T-cell (primary cell): Measurements from ENCODE around the gene RB1. TPM values are rescaled to one million over a fixed set of nuclear protein-coding genes. Genes with fewer than 3 reads are reported as not detected.
"Not testable (repeated sequence)": the region's sequence is repeated elsewhere in the genome, so short reads cannot be mapped to it uniquely, and the experiment has no call there.

ENCODE experiments used
- ATAC-seq, 4 experiments: fragments of 200-7000 bp in 3 of 4; fragments of 150-1000 bp in 1 of 4; cut with Tn5 transposase; replicated peaks in 1 of 4; 1 replicate in 3 of 4; 2 replicates in 1 of 4; pipeline ENCODE4 v1.10.0; 2021; ENCODE audit warnings: moderate library complexity in 3 of 4, mild to moderate bottlenecking in 2 of 4, moderate number of reproducible peaks in 1 of 4
- CTCF ChIA-PET, 2 donors: fragments of 300-600 bp; sonication (Branson Sonifier 250); formaldehyde crosslinking; loops; one replicate each; lab custom pipeline; 2022; ENCODE audit warnings: antibody characterized with exemption in 2 of 2; lab: Charles Lee
- POLR2A ChIA-PET, 2 donors: fragments of 300-600 bp; sonication (Branson Sonifier 250); formaldehyde crosslinking; loops; one replicate each; lab custom pipeline; 2022; ENCODE audit warnings: antibody characterized with exemption in 2 of 2; lab: Charles Lee
- DNase-seq, 35 experiments: peaks; one replicate each; pipeline versions ENCODE4 v3.0.0 to v3.0.0-alpha.2; 2013 to 2023
- H3K27ac ChIP-seq: one replicate; pipeline ENCODE4 v1.5.1; 2013; ENCODE audit warnings: low read length
- H3K27me3 ChIP-seq, 2 experiments: replicated peaks in 1 of 2; 1 replicate in 1 of 2; 2 replicates in 1 of 2; pipeline versions ENCODE4 v1.6.1 to v1.7.0; 2013; ENCODE audit warnings: low read length in 1 of 2, mixed read lengths in 1 of 2; ENCODE audit not compliant: control insufficient read depth in 2 of 2, insufficient read depth in 2 of 2; ENCODE audit errors: extremely low read depth in 1 of 2
- H3K36me3 ChIP-seq, 2 donors: 1 replicate in 1 of 2; 2 replicates in 1 of 2; pipeline versions ENCODE4 v1.6.1 to v1.7.0; 2013; ENCODE audit warnings: low read length in 1 of 2; ENCODE audit not compliant: control insufficient read depth in 2 of 2, insufficient read depth in 1 of 2; ENCODE audit errors: extremely low read depth in 1 of 2
- H3K4me1 ChIP-seq, 2 experiments: 1 replicate in 1 of 2; 2 replicates in 1 of 2; pipeline versions ENCODE4 v1.6.1 to v1.7.0; 2013; ENCODE audit warnings: low read length in 2 of 2, mixed read lengths in 1 of 2; ENCODE audit not compliant: insufficient read depth in 2 of 2, control insufficient read depth in 1 of 2; ENCODE audit errors: extremely low read depth in 1 of 2
- H3K4me3 ChIP-seq, 2 donors: 1 replicate in 1 of 2; 2 replicates in 1 of 2; pipeline versions ENCODE4 v1.5.1 to v1.7.0; 2013; ENCODE audit warnings: mild to moderate bottlenecking in 2 of 2, low read length in 1 of 2, moderate library complexity in 1 of 2; ENCODE audit not compliant: control insufficient read depth in 1 of 2; ENCODE audit errors: extremely low read depth in 1 of 2
- H3K9me3 ChIP-seq: 2 replicates; pipeline ENCODE4 v1.7.0; 2013
- H3K27ac Mint-ChIP-seq, 2 donors: one replicate each; pipeline ENCODE4 v1.8.0; 2020 to 2021; ENCODE audit warnings: mild to moderate bottlenecking in 2 of 2, mixed read lengths in 2 of 2
- H3K27me3 Mint-ChIP-seq, 2 donors: one replicate each; pipeline ENCODE4 v1.8.0; 2021 to 2022; ENCODE audit warnings: mixed read lengths in 2 of 2
- H3K36me3 Mint-ChIP-seq: one replicate; pipeline ENCODE4 v1.8.0; 2021; ENCODE audit warnings: mixed read lengths
- H3K4me1 Mint-ChIP-seq, 3 donors: one replicate each; pipeline ENCODE4 v1.8.0; 2020 to 2022; ENCODE audit warnings: mixed read lengths in 3 of 3, mild to moderate bottlenecking in 1 of 3
- H3K4me3 Mint-ChIP-seq, 3 donors: one replicate each; pipeline ENCODE4 v1.8.0; 2020 to 2022; ENCODE audit warnings: mild to moderate bottlenecking in 3 of 3, mixed read lengths in 3 of 3, moderate library complexity in 3 of 3
- H3K9me3 Mint-ChIP-seq, 3 donors: one replicate each; pipeline ENCODE4 v1.8.0; 2020 to 2022; ENCODE audit warnings: mixed read lengths in 3 of 3
- WGBS: methylation state at CpG from one replicate; pipeline ENCODE4 v1.1.5; 2013; ENCODE audit warnings: missing lambda C conversion rate; ENCODE audit not compliant: insufficient coverage; 5-methylcytosine and 5-hydroxymethylcytosine counted together
- total RNA-seq, 35 experiments: library from RNA in 6 of 35; stranded (reverse) in 6 of 35; fragments of 120-200 nt in 1 of 35; gene quantifications; one replicate each; pipeline versions ENCODE4 v1.2.1 to v1.2.4 and lab custom pipeline; 2013 to 2026

The RB1 gene
- total RNA-seq, 5 donors from 2014 or later (not counting 1 experiment from before 2014, with no cell fraction given): 17.8 to 26.6 (median 24.0) TPM

DNA sequence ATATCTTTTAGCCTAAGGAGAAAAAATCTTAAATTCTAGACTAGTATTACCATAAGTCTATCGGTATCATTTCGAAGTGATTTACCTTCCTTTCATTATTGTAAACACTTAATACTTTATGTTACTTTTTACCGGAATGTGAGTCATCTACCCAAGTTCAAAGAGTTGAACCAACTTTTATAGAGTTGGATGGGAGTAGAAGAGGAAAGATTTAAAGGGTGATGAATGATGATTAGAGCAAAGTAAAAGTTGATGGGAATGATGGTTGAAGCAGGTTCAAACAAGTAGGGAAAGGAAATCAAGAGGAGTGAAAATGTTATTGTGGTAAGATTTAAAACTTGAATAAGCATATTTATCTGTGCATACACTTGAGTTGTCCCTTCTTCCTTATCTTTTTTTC, 120.7 kb downstream of the RB1 start:
- peaks cover 10% of the 10 kb centered on the region for H3K36me3 Mint-ChIP-seq
- H3K4me3 Mint-ChIP-seq: no peak overlapping the region
- no peaks in the 10 kb centered on the region for H3K27me3 ChIP-seq
- ATAC-seq (no peak), DNase-seq (no peak)
- H3K4me1 Mint-ChIP-seq: peaks cover 6 to 10% (median 7%) of the 10 kb centered on the region in 3 donors
- no peak overlapping the region for H3K27ac ChIP-seq
- no peaks in the 10 kb centered on the region for H3K36me3 ChIP-seq
- no peak overlapping the region for H3K27ac Mint-ChIP-seq
- no CpG with 5 or more reads among the region's 3 CpGs for WGBS
- ChIA-PET CTCF (no interaction called here), POLR2A (interaction anchor here in 1 of 2 donors (0.7 kb wide), 1 partner anchor 85 kb away, joined by 3 read pairs; no protein-coding TSS in a partner anchor)
- peaks cover 0 to 2% of the 10 kb centered on the region in 2 experiments for H3K4me1 ChIP-seq
- peaks cover 6 to 12% (median 9%) of the 10 kb centered on the region in 3 donors for H3K9me3 Mint-ChIP-seq
- no peak overlapping the region for H3K4me3 ChIP-seq
- no peaks in the 10 kb centered on the region for H3K27me3 Mint-ChIP-seq
- H3K9me3 ChIP-seq: no peaks in the 10 kb centered on the region

DNA sequence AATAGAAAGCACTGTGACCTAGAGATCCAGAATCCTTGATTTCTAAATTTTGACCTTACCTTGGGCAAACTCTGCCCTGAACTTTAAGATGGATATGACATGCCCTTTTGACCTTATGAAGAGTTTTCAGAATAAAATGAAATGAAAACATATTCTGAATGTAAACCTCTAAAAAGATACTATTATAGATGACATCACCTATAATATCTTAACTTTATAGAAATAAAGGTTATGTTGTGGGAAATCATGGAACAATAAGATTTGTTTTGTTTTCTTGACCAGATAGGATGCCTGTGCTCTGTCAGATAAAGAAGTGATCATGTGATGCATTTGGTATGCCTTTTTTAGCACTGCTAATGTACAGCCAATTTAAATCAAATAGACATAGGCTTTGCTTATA, 122.5 kb downstream of the RB1 start:
- H3K4me3 Mint-ChIP-seq: no peak overlapping the region
- no peak for DNase-seq
- peaks cover 2 to 3% of the 10 kb centered on the region in 2 experiments for H3K4me1 ChIP-seq
- ChIA-PET POLR2A (interaction anchor here in 1 of 2 donors (1.3 kb wide), 1 partner anchor 11 kb away, joined by 5 read pairs; no protein-coding TSS in a partner anchor), CTCF (no interaction called here)
- H3K9me3 ChIP-seq: no peaks in the 10 kb centered on the region
- no peaks in the 10 kb centered on the region for H3K36me3 ChIP-seq
- H3K27ac ChIP-seq: no peak overlapping the region
- H3K27me3 Mint-ChIP-seq: no peaks in the 10 kb centered on the region
- ATAC-seq: no peak
- no peaks in the 10 kb centered on the region for H3K27me3 ChIP-seq
- peak overlapping the region in 1 of 2 donors; percentile 69 for H3K27ac Mint-ChIP-seq
- H3K4me1 Mint-ChIP-seq: peaks cover 20 to 22% (median 20%) of the 10 kb centered on the region in 3 donors
- peaks cover 3 to 8% (median 4%) of the 10 kb centered on the region in 3 donors for H3K9me3 Mint-ChIP-seq
- H3K4me3 ChIP-seq: no peak overlapping the region
- peaks cover 5% of the 10 kb centered on the region for H3K36me3 Mint-ChIP-seq

DNA sequence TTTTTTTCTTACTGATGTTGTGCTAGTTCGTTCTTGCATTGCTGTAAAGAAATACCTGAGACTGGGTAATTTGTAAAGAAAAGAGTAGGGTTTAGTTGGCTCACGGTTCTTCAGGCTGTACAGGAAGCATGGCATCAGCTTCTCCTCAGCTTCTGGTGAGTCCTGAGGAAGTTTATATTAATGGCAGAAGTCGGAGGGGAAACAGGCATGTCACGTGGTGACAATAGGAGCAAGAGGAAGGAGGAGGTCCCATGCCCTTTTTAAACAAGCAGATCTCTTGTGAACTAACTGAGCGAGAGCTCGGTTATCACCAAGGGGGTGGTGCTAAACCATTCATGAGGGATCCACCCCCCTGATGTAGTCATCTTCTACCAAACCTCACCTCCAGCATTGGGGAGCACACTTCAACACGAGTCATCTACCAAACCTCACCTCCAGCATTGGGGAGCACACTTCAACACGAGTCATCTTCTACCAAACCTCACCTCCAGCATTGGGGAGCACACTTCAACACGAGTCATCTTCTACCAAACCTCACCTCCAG, 123.3 kb downstream of the RB1 start:
- H3K9me3 ChIP-seq, H3K36me3 ChIP-seq, H3K4me1 ChIP-seq, DNase-seq, H3K36me3 Mint-ChIP-seq, H3K4me3 Mint-ChIP-seq, POLR2A ChIA-PET, H3K9me3 Mint-ChIP-seq, H3K27me3 ChIP-seq, ATAC-seq, CTCF ChIA-PET, H3K4me3 ChIP-seq, H3K27me3 Mint-ChIP-seq, H3K27ac ChIP-seq: not testable (repeated sequence)
- H3K4me1 Mint-ChIP-seq: peaks cover 27 to 29% (median 27%) of the 10 kb centered on the region in 3 donors
- 90% methylated on average over 2 of the region's 9 CpGs for WGBS
- peak overlapping the region; percentile 65 to 69 for H3K27ac Mint-ChIP-seq

DNA sequence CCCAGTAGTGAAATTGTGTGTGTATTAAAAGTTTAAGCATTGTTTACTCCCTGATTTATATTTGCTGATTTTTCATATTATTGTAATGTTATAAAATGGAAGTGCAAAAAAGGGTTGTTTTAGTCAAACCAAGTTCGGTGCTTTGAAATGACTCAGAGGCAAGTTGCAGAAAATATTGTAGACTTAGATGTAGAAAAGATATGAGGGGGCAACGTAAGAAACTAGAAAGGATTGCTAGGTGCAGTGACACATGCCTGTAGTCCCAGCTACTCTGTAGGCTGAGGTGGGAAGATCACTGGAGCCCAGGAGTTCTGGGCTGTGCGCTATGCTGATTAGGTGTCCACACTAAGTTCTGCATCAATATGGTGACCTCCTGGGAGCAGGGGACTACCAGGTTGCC, 125.5 kb downstream of the RB1 start:
- H3K4me3 Mint-ChIP-seq: no peak overlapping the region

DNA sequence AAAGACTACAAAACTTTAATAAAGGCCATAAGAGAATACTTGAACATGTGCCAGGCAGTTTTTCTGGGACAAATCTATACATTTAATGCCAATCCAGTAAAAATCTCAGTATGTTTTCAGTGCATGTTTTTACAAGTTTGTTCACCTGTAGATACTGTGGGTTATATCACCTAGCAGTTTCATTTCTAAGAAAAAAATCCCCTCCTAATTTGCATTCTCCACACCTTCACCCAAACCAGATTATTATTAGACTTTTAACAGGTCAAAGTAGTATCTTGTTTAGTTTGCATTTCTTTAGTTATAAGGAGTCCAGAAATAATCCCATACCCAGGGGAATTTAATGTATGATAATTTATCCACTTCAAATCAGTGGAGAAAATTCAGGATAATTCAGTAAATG, 126.3 kb downstream of the RB1 start:
- H3K27ac Mint-ChIP-seq: peak overlapping the region in 1 of 2 donors; percentile 70
- no peaks in the 10 kb centered on the region for H3K27me3 ChIP-seq
- peaks cover 3 to 15% of the 10 kb centered on the region in 2 experiments for H3K4me1 ChIP-seq
- ChIA-PET CTCF (interaction anchor here in 1 of 2 donors (0.6 kb wide), 1 partner anchor 84 kb away, joined by 5 read pairs; no protein-coding TSS in a partner anchor), POLR2A (no interaction called here)
- H3K4me3 Mint-ChIP-seq: no peak overlapping the region
- peaks cover 40 to 44% (median 41%) of the 10 kb centered on the region in 3 donors for H3K4me1 Mint-ChIP-seq
- no peaks in the 10 kb centered on the region for H3K36me3 ChIP-seq
- DNase-seq (no peak), ATAC-seq (no peak)
- no peak overlapping the region for H3K27ac ChIP-seq
- H3K4me3 ChIP-seq: no peak overlapping the region
- no peaks in the 10 kb centered on the region for H3K27me3 Mint-ChIP-seq
- H3K36me3 Mint-ChIP-seq: peaks cover 11% of the 10 kb centered on the region
- H3K9me3 Mint-ChIP-seq: peaks cover 0 to 4% (median 2%) of the 10 kb centered on the region in 3 donors
- no peaks in the 10 kb centered on the region for H3K9me3 ChIP-seq

More for the DNA sequence above, 125.5 kb downstream of the RB1 start:
- no peak overlapping the region for H3K27ac ChIP-seq
- no peaks in the 10 kb centered on the region for H3K9me3 ChIP-seq
- peaks cover 0 to 4% (median 2%) of the 10 kb centered on the region in 3 donors for H3K9me3 Mint-ChIP-seq
- H3K27ac Mint-ChIP-seq: peak overlapping the region in 1 of 2 donors; percentile 48
- ChIA-PET POLR2A (no interaction called here), CTCF (no interaction called here)
- H3K4me3 ChIP-seq: no peak overlapping the region
- peaks cover 8% of the 10 kb centered on the region for H3K36me3 Mint-ChIP-seq
- ATAC-seq (no peak), DNase-seq (no peak)
- no peaks in the 10 kb centered on the region for H3K36me3 ChIP-seq
- no peaks in the 10 kb centered on the region for H3K27me3 Mint-ChIP-seq
- WGBS: 74% methylated on average over 3 of the region's 3 CpGs
- peaks cover 34 to 38% (median 34%) of the 10 kb centered on the region in 3 donors for H3K4me1 Mint-ChIP-seq
- H3K27me3 ChIP-seq: no peaks in the 10 kb centered on the region
- peaks cover 3 to 15% of the 10 kb centered on the region in 2 experiments for H3K4me1 ChIP-seq

DNA sequence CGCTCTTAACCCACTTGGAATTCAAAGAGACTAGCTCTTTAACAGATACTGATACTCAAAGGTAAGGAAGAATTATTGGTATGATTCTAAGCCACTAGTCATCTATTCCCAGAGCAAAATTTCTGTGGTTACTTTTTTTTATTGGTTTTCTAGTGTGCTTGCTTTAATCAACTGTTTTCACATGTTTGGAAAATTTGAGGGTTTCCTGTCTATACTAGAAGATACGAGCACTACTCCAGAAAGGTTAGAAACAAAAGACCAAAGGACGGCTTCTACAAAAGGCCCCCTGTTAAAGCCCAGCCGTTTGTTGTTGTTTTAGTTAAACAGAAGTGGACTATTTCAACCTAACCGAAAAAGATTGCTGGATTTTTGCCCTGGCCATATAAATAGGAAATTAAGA, 127.9 kb downstream of the RB1 start:
- POLR2A ChIA-PET: interaction anchor here in 1 of 2 donors (0.6 kb wide), 1 partner anchor 17 kb away, joined by 6 read pairs; no protein-coding TSS in a partner anchor
- CTCF ChIA-PET: no interaction called here
- H3K4me1 ChIP-seq: peaks cover 7 to 15% of the 10 kb centered on the region in 2 experiments
- Mint-ChIP-seq H3K4me3 (peak overlapping the region in 2 of 3 donors; percentile 4 to 50), H3K27me3 (no peaks in the 10 kb centered on the region), H3K27ac (peak overlapping the region; percentile 83 to 91), H3K9me3 (peaks cover 0 to 4% (median 2%) of the 10 kb centered on the region in 3 donors), H3K36me3 (peaks cover 17% of the 10 kb centered on the region), H3K4me1 (peaks cover 53 to 57% (median 53%) of the 10 kb centered on the region in 3 donors)
- no peak overlapping the region for H3K27ac ChIP-seq
- WGBS: 60% methylated on average over 1 of the region's 5 CpGs
- H3K4me3 ChIP-seq: no peak overlapping the region
- no peaks in the 10 kb centered on the region for H3K36me3 ChIP-seq
- DNase-seq (no peak), ATAC-seq (no peak)
- H3K9me3 ChIP-seq: no peaks in the 10 kb centered on the region
- no peaks in the 10 kb centered on the region for H3K27me3 ChIP-seq
